ENCODE results near the gene ERCC8. TPM values are rescaled to one million over a fixed set of nuclear protein-coding genes. Genes with fewer than 3 reads are reported as not detected.

The ERCC8 gene
- total and polyA plus RNA-seq, 2 of the 8 experiments (the other 6 are each of a cell fraction or from before 2014, with no cell fraction given), result 17.3 TPM

DNA sequence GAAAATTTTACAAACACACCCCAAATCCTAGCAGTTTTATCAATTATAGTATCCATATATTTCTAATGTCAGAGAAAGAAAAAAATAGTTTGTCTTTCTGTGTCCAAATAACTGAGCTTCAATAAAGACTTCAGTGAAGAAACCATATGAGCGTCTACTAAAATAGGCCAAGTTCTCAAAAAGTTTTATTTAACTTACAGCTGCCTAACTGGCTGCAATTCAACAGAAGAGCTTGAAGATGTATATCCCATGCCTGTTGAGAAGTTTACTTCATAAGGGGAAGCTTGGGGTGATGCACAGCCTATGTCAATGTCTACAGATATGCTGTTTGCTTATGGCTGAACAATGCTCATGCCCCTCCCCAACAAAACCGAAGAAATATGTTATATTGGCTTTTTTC, 57.1 kb downstream of the ERCC8 start:
- DNase-seq (ENCODE audit: low read depth in 1 of 2, low spot score in 2 of 2) (no peak), FAIRE-seq (no peak)
- no peak overlapping the region for H3K4me3 ChIP-seq (ENCODE audit: extremely low read depth in 1 of 4, insufficient read depth in 2 of 4, low read depth in 3 of 4, low read length in 4 of 4)
- H3K9me3 ChIP-seq (ENCODE audit: insufficient read depth in 2 of 2, low read depth in 1 of 2, low read length in 1 of 2), result peaks cover 1 to 2% of the 10 kb centered on the region in 2 experiments; a peak in 2 of 4 replicates
- no peak overlapping the region for H2AFZ ChIP-seq (ENCODE audit: low read length)
- no peak overlapping the region for H3K56ac ChIP-seq (replicated peaks; ENCODE audit: insufficient read length, low read depth, low read length)
- H4K91ac ChIP-seq (replicated peaks; ENCODE audit: insufficient read length, low read length), result no peak overlapping the region
- H3K4me1 ChIP-seq (replicated peaks in 1 of 4; ENCODE audit: control insufficient read depth in 3 of 4, insufficient read depth in 4 of 4, low read length in 3 of 4), result peaks cover 0 to 5% (median 2%) of the 10 kb centered on the region in 4 experiments; a peak in 3 of 7 replicates
- H2BK5ac ChIP-seq (ENCODE audit: low read depth, low read length), result no peak overlapping the region
- no peak overlapping the region for H3K9ac ChIP-seq (replicated peaks in 1 of 4; ENCODE audit: extremely low read depth in 1 of 4, low read depth in 3 of 4, low read length in 3 of 4)
- peaks cover 0 to 8% (median 5%) of the 10 kb centered on the region in 4 experiments; a peak in 5 of 8 replicates for H3K36me3 ChIP-seq (ENCODE audit: control insufficient read depth in 2 of 4, insufficient read depth in 4 of 4, low read length in 3 of 4)
- no peak overlapping the region for H2BK15ac ChIP-seq (ENCODE audit: low read length)
- no peak overlapping the region for H3K18ac ChIP-seq (ENCODE audit: extremely low read depth, low read length)
- no peak overlapping the region for H3K23ac ChIP-seq (ENCODE audit: insufficient read length)
- ChIA-PET POLR2A (ENCODE audit: partially characterized antibody) (interaction anchor here (0.6 kb wide), 1 partner anchor 74 kb away, joined by 4 read pairs; no protein-coding TSS in a partner anchor), CTCF (ENCODE audit: partially characterized antibody) (interaction anchor here (0.9 to 2.1 kb wide), 3 partner anchors 152 to 200 kb away, joined by 3 to 5 read pairs (median 3); partner anchors contain the start of gene DEPDC1B)
- H3K14ac ChIP-seq (ENCODE audit: insufficient read length), result no peak overlapping the region
- H3K4ac ChIP-seq (replicated peaks; ENCODE audit: insufficient read length, low read depth, low read length), result no peak overlapping the region
- H3K27me3 ChIP-seq (replicated peaks in 1 of 4; ENCODE audit: control insufficient read depth in 3 of 4, extremely low read depth in 1 of 4, insufficient read depth in 3 of 4, low read length in 3 of 4), result no peaks in the 10 kb centered on the region
- H3K27ac ChIP-seq (ENCODE audit: low read depth, low read length), result no peak overlapping the region
- WGBS, 2 experiments (ENCODE audit: extremely low coverage in 1 of 2, insufficient coverage in 1 of 2, insufficient read length in 1 of 2, insufficient replicate concordance in 2 of 2, low coverage in 1 of 2, low lambda C conversion rate in 2 of 2, missing lambda C conversion rate in 1 of 2), result 93% methylated on average over 2 of the region's 2 CpGs; no CpG with 5 or more reads in 1 of the 2 experiments
- H4K5ac ChIP-seq (ENCODE audit: insufficient read length, low read depth, low read length), result no peak overlapping the region
- H3K23me2 ChIP-seq (ENCODE audit: low read depth, low read length), result no peaks in the 10 kb centered on the region
- H3K4me2 ChIP-seq (ENCODE audit: insufficient read depth in 1 of 2, low read depth in 2 of 2, low read length in 2 of 2), result no peak overlapping the region
- no peaks in the 10 kb centered on the region for H3K79me2 ChIP-seq (ENCODE audit: control insufficient read depth in 1 of 2, insufficient read depth in 2 of 2, low read length in 2 of 2)
- TF ChIP-seq EGR1 (IDR thresholded peaks at IDR 0.05; ENCODE audit: borderline replicate concordance, low read depth, low read length) (no peak), CTBP2 (IDR thresholded peaks at IDR 0.05; ENCODE audit: borderline replicate concordance, insufficient read depth, insufficient read length, low read length) (no peak), NRF1 (IDR thresholded peaks at IDR 0.05; ENCODE audit: low read depth, low read length) (no peak), SIX5 (IDR thresholded peaks at IDR 0.05; ENCODE audit: low read depth, low read length) (no peak), ASH2L (IDR thresholded peaks at IDR 0.05; ENCODE audit: low read length) (no peak)
- H2BK20ac ChIP-seq (ENCODE audit: low read length), result no peak overlapping the region
- no peaks in the 10 kb centered on the region for H4K20me1 ChIP-seq (replicated peaks in 1 of 2; ENCODE audit: control insufficient read depth in 1 of 2, insufficient read depth in 2 of 2, low read length in 2 of 2)
- no peaks in the 10 kb centered on the region for H3K79me1 ChIP-seq (ENCODE audit: low read depth, low read length)
- no peak overlapping the region for H2BK120ac ChIP-seq (replicated peaks; ENCODE audit: low read depth, low read length)
- no peak overlapping the region for H2AK5ac ChIP-seq (ENCODE audit: low read depth, low read length)
- no peak overlapping the region for H2BK12ac ChIP-seq (ENCODE audit: low read depth, low read length)
- H4K8ac ChIP-seq (ENCODE audit: extremely low read depth, insufficient read depth, low read length), result no peak overlapping the region
